Heart left ventricle (tissue), 16 donors: ENCODE data around the gene LTBP2. TPM values are rescaled to one million over a fixed set of nuclear protein-coding genes. Genes with fewer than 3 reads are reported as not detected.
A peak's percentile ranks its signal among the peaks of the same experiment; 100 is the strongest.

Experiments used
- ATAC-seq, 4 donors: fragments of 200-7000 bp; cut with Tn5 transposase; one replicate each; pipeline ENCODE4 v1.9.1; 2020 to 2022; ENCODE audit warnings: moderate library complexity in 4 of 4, mild to moderate bottlenecking in 3 of 4, moderate number of reproducible peaks in 1 of 4
- DNase-seq, 5 donors: peaks; one replicate each; pipeline ENCODE4 v3.0.0-alpha.2; 2020
- H3K27ac ChIP-seq, 12 donors: fragments of 200-600 bp; sonication (generic) in 4 of 12; one replicate each; pipeline versions ENCODE4 v1.5.0 to v1.8.0; 2016 to 2022; ENCODE audit warnings: mild to moderate bottlenecking in 2 of 12
- H3K27me3 ChIP-seq, 9 donors: fragments of 200-600 bp; sonication (generic) in 2 of 9; one replicate each; pipeline versions ENCODE4 v1.5.1 to v1.8.0; 2016 to 2022; ENCODE audit warnings: mild to moderate bottlenecking in 3 of 9
- H3K36me3 ChIP-seq, 9 donors: fragments of 200-600 bp; sonication (generic) in 2 of 9; one replicate each; pipeline versions ENCODE4 v1.5.0 to v1.8.0; 2018 to 2022; ENCODE audit warnings: mild to moderate bottlenecking in 2 of 9
- H3K4me1 ChIP-seq, 12 donors: fragments of 200-600 bp; sonication (generic) in 4 of 12; one replicate each; pipeline versions ENCODE4 v1.5.0 to v1.8.0; 2016 to 2022; ENCODE audit warnings: mild to moderate bottlenecking in 3 of 12
- H3K4me3 ChIP-seq, 12 donors: fragments of 200-600 bp; sonication (generic) in 4 of 12; one replicate each; pipeline versions ENCODE4 v1.5.0 to v1.8.0; 2017 to 2022; ENCODE audit warnings: mild to moderate bottlenecking in 9 of 12, moderate library complexity in 4 of 12
- H3K9me3 ChIP-seq, 12 donors: fragments of 200-600 bp; sonication (generic) in 4 of 12; one replicate each; pipeline versions ENCODE4 v1.5.0 to v1.8.0; 2016 to 2022; ENCODE audit warnings: mild to moderate bottlenecking in 1 of 12
- POLR2A ChIP-seq, 2 donors: fragments of 450-650 bp; IDR thresholded peaks; one replicate each; pipeline ENCODE4 v1.6.1; 2017; ENCODE audit warnings: antibody characterized with exemption in 2 of 2, mild to moderate bottlenecking in 2 of 2, moderate library complexity in 2 of 2
- WGBS, 4 donors: extraction: QIAGEN DNeasy Blood & Tissue Kit in 2 of 4; methylation state at CpG; one replicate each; pipeline versions ENCODE4 v1.1.5 to v1.1.7; 2013 to 2018; 5-methylcytosine and 5-hydroxymethylcytosine counted together
- intact Hi-C, 10 donors: fragments of 100-400 bp; cut with DNase I; formaldehyde crosslinking; loops; one replicate each; pipeline versions ENCODE4 v1.11.1 to v1.14.2; 2022
- polyA plus RNA-seq, 2 donors: library from polyadenylated mRNA; stranded (reverse); fragments of 200-250 nt; gene quantifications; one replicate each; pipeline ENCODE4 v1.2.3, GENCODE V29; 2013
- total RNA-seq, 9 donors: library from RNA; depleted of rRNA in 2 of 9; stranded (reverse); fragments of >200 nt in 2 of 9; fragmentation: NEBNext Ultra II Directional in 3 of 9; extraction: Animal tissue kit (Norgen Biotek cat#: 25700) in 3 of 9; gene quantifications; one replicate each; pipeline versions ENCODE4 v1.1.0 to v1.2.4, GENCODE V29; 2016 to 2023
- TF ChIP-seq, protein P1 (sequence below), 12 donors: fragments of 200-600 bp; sonication (generic) in 4 of 12; IDR thresholded peaks; one replicate each; pipeline versions ENCODE4 v1.5.0 to v1.8.0; 2018 to 2022; ENCODE audit warnings: antibody characterized with exemption in 12 of 12, mild to moderate bottlenecking in 5 of 12
- donor health status: ischemic (EF 13 %, LVEDD 7.1; RV severe dilation, severe dysfunction).
- donor health status: healthy with polysubstance abuse.
- donor health status: DM: no; HTN: yes; CAD: no.
- donor health status: DM: no; HTN: no; CAD: no.
- donor health status: ischemic (EF 25% LVEDD 6.9; RV normal size, moderate dysfunction).
- donor health status: ischemic (EF 25% LVEDD 5.7; RV mildly dilated, moderate dysfunction).
- donor health status: healthy.
- donor health status: DM: yes; HTN: yes; CAD: no.
- donor health status: ischemic (EF 35%, LVEDD 5.7; RV mildly dilated, moderate dysfunction).
- donor health status: nonischemic (EF 11% LVEDD 7.7; RV severe dilation, severe dysfunction).
- donor health status: DM: yes; HTN: yes; CAD: no.
- donor health status: PGD.
- donor health status: ischemic (EF 29% LVEDD 5.4; RV normal size, mild dysfunction).
- donor health status: nonischemic (EF 23%, LVEDD 6.1; RV moderate dilation, normal function).

The LTBP2 gene
- total and polyA plus RNA-seq, 11 donors = 4.0 to 69.1 (median 29.5) TPM

DNA sequence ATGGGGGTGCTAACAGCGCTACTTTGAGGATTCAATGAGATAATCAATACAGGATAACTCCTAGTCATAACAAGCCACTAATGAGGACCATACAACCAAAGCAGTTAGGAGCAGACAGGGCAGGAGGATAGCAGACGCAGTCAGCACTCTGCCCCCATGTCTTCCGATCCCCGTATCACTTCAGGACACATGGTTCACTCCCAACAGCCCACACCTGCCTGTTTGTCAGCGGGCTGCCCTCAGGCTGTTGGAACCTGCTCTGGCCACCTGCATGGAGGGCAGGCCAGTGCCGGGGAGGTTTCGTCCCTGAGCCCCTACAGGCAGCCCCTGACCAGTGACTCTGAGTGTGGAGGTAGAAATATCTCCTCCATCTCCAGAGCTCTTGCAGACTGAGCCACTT, 37.1 kb upstream of the LTBP2 start:
- TF ChIP-seq, protein P1, sequence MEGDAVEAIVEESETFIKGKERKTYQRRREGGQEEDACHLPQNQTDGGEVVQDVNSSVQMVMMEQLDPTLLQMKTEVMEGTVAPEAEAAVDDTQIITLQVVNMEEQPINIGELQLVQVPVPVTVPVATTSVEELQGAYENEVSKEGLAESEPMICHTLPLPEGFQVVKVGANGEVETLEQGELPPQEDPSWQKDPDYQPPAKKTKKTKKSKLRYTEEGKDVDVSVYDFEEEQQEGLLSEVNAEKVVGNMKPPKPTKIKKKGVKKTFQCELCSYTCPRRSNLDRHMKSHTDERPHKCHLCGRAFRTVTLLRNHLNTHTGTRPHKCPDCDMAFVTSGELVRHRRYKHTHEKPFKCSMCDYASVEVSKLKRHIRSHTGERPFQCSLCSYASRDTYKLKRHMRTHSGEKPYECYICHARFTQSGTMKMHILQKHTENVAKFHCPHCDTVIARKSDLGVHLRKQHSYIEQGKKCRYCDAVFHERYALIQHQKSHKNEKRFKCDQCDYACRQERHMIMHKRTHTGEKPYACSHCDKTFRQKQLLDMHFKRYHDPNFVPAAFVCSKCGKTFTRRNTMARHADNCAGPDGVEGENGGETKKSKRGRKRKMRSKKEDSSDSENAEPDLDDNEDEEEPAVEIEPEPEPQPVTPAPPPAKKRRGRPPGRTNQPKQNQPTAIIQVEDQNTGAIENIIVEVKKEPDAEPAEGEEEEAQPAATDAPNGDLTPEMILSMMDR (IDR thresholded peaks at IDR 0.05) = no peak
- no peak for TF ChIP-seq POLR2A (IDR thresholded peaks at IDR 0.05)
- intact Hi-C loops = loop anchor here in 1 of 10 donors (5.0 kb wide), 1 partner anchor 37 kb away; the partner anchor contains the start of gene LTBP2
- Histone ChIP-seq H3K9me3 (no peaks in the 10 kb centered on the region), H3K27ac (no peak overlapping the region), H3K4me1 (peaks cover 0 to 32% (median 8%) of the 10 kb centered on the region in 12 donors), H3K36me3 (peaks cover 0 to 5% (median 0%) of the 10 kb centered on the region in 9 donors), H3K4me3 (no peak overlapping the region), H3K27me3 (no peaks in the 10 kb centered on the region)
- 81 to 87% (median 84%) methylated on average over 7 of the region's 7 CpGs for WGBS, 4 donors
- ATAC-seq = no peak
- no peak for DNase-seq

GRCh38 chr14:74648601-74649000, 36.6 kb upstream of the LTBP2 start:
- 51 to 60% (median 56%) methylated on average over 6 to 7 of the region's 7 CpGs for WGBS, 4 donors
- Histone ChIP-seq H3K27me3 (no peaks in the 10 kb centered on the region), H3K9me3 (no peaks in the 10 kb centered on the region), H3K36me3 (peaks cover 0 to 5% (median 0%) of the 10 kb centered on the region in 9 donors), H3K27ac (peak overlapping the region in 2 of 12 donors; percentile 2 to 43), H3K4me1 (peaks cover 0 to 34% (median 9%) of the 10 kb centered on the region in 12 donors), H3K4me3 (no peak overlapping the region)
- intact Hi-C loops = loop anchor here in 1 of 10 donors (5.0 kb wide), 1 partner anchor 36 kb away; the partner anchor contains the start of gene LTBP2
- no peak for ATAC-seq
- TF ChIP-seq, protein P1 (IDR thresholded peaks at IDR 0.05) = no peak
- no peak for TF ChIP-seq POLR2A (IDR thresholded peaks at IDR 0.05)
- no peak for DNase-seq

DNA sequence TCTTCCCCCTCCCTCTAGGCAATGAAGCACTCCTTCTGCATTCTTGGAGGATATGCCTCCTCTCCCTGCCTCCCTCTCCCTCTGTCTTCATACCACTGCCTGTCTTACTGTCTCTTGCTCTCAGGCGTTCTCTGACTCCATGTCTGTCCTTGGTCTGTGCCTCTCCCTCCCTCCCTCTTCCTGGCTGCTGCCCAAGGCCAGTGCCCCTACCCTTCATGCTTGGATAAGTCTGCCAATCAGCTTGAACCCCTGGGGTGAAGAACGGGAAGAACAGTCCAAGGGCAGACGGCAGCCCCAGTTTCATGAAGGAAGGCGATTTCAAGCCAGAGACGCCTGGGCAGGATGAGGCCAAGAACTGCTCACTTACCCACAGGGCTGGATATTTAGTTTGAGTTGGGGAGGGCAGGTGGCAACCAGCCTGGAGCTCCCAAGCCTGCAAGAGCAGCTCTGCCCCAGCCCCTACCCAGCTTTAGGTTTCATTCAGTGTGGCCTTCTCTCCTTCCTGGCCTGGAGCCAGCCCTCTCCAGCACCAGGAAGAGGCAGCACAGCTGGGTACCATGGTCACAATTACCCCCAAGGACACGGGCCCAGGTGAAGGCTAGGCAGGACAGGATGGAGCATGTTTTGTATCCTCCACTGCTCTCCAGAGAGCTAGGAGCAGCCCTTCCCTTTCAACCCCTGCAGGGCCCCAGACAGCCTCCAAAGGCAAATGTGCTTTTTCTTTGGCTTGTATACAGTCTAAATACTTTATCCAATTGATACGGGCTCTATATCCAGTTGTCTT, 35.8 kb upstream of the LTBP2 start:
- Histone ChIP-seq H3K9me3 (no peaks in the 10 kb centered on the region), H3K36me3 (no peaks in the 10 kb centered on the region), H3K27ac (peak overlapping the region in 3 of 12 donors; percentile 5 to 54 (median 53)), H3K4me1 (peaks cover 0 to 34% (median 9%) of the 10 kb centered on the region in 12 donors), H3K4me3 (no peak overlapping the region), H3K27me3 (no peaks in the 10 kb centered on the region)
- TF ChIP-seq, protein P1 (IDR thresholded peaks at IDR 0.05) = no peak
- no peak for TF ChIP-seq POLR2A (IDR thresholded peaks at IDR 0.05)
- 33 to 44% (median 38%) methylated on average over 7 of the region's 7 CpGs for WGBS, 4 donors
- intact Hi-C loops = loop anchor here in 1 of 10 donors (5.0 kb wide), 1 partner anchor 36 kb away; the partner anchor contains the start of gene LTBP2
- DNase-seq = no peak
- no peak for ATAC-seq

DNA sequence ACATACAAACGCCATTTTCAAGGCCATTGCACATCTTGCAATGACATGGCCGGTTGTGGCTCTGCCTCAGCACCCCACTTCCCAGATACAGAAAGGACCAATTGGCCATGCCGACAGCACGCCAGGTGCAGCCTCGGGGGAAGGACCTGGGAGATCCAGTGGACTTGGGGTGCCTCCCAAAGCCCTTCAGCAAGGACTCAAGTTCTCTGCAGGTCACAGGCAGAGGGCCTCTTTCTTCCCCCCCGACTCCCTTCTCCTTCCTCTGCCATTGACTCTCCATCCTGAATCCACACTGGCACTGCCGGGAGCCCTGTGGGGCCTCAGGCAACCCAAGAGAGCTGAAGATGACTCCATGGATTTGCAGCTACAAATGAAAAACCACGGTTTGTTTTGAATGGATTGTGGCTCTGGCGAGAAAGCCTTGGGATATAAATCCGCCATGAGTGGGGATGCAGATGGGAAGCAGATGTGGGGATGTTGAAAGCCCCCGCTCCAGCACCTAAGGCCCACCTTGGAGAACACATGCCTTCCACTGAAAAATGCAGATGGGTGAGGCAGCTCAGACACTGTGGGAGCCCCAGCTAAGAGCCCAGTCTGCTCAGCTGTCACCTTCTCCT, 35.1 kb upstream of the LTBP2 start:
- H3K27me3 ChIP-seq = no peaks in the 10 kb centered on the region
- peaks cover 0 to 36% (median 9%) of the 10 kb centered on the region in 12 donors for H3K4me1 ChIP-seq
- H3K9me3 ChIP-seq = no peaks in the 10 kb centered on the region
- TF ChIP-seq POLR2A (IDR thresholded peaks at IDR 0.05) = no peak
- TF ChIP-seq, protein P1 (IDR thresholded peaks at IDR 0.05) = no peak
- WGBS, 4 donors = 90 to 96% (median 93%) methylated on average over 11 of the region's 11 CpGs
- H3K4me3 ChIP-seq = no peak overlapping the region
- peak overlapping the region in 3 of 12 donors; percentile 5 to 54 (median 53) for H3K27ac ChIP-seq
- intact Hi-C loops = loop anchor here in 1 of 10 donors (5.0 kb wide), 1 partner anchor 35 kb away; the partner anchor contains the start of gene LTBP2
- ATAC-seq (no peak), DNase-seq (no peak)
- H3K36me3 ChIP-seq = no peaks in the 10 kb centered on the region
